Stimulated activated CD4-positive, alpha-beta T cell treated with anti-CD3 and anti-CD28 coated beads, Interleukin-1b, Interleukin-23, amount 100 ng/mL, for 4 hours (primary cell): ENCODE measurements around the gene ARHGEF18.

Experiments used
- DNase-seq, 2 donors: peaks; one replicate each; pipeline ENCODE4 v3.0.0-alpha.2; 2020; ENCODE audit warnings: low read depth in 2 of 2

Gene ARHGEF18

DNA sequence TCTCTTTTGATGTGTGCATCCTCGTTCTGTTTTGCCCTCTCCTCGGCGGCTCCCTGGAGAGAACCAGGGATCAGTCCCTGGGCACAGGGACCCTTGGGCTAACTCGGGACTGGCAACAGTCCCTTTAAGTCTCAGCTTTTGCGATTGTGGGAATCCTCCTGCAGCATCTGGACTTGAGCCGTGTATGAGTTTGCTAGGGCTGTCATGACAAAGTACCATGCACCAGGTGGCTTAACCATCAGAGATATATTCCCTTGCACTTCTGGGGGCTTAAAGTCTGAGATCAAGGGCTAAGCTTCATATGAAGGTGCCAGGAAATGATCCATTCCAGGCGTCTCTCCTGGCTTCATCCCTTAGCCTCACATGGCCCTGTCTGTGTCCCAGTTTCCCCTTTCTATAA, 34.5 kb downstream of the ARHGEF18 start:
- DNase-seq, result no peak

DNA sequence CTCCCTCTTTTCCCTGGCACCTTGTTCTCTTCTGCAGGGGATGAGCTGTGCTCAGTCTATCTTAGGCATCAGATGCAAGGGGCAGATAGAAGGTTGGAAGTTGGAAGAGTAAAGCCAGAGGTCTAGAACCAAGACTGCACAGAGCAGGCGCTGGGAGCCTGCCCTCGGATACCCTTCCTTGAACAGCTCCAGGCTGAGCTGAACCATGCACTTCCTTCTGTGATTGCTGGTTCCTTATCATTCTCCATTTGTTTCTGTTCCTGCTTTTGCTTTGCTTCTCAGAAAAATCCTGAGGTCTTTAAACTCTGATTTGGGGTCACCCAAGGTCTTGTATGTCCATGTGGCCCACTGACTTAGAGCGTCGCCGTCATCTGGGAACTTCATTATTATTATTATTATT, 36.3 kb downstream of the ARHGEF18 start:
- no peak for DNase-seq

DNA sequence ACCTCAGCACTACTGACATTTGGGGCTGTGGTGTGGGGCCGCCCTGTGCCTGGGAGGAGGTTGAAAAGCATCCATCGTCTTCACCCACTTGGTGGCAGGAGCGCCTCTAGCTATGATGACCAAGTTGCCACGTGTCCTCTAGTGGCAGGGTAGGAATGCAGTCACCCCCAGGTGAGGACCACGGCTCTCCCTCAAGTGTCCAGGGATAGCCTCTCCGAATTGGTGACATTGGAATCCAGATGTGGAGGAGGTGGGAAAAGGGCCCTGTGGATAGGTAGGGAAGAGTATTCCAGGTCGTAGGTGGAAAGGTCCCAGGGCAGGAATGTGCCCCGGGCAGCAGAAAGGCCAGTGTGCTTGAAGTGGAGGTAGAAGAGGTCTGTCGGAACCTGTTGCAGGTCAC, 37.6 kb downstream of the ARHGEF18 start:
- no peak for DNase-seq

DNA sequence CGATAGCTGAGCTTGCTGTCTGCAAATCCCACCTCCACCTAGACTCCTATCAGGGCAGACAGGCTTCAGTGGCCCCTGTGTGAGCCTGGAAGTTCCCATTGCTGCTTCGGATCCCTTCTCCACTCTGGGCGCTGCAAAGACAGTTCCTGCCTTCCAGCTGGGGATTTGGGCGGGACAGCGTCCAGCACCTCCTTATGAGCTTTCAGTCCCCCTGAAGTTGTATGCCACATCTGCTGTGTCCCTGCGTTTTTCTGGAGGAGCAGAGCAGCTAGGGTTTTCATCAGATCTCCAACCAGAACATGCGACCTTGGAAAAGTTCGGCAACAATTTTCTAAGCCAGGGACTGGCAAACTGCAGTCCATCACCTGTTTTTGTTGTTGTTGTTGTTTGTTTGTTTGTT, 38.0 kb downstream of the ARHGEF18 start:
- no peak for DNase-seq

DNA sequence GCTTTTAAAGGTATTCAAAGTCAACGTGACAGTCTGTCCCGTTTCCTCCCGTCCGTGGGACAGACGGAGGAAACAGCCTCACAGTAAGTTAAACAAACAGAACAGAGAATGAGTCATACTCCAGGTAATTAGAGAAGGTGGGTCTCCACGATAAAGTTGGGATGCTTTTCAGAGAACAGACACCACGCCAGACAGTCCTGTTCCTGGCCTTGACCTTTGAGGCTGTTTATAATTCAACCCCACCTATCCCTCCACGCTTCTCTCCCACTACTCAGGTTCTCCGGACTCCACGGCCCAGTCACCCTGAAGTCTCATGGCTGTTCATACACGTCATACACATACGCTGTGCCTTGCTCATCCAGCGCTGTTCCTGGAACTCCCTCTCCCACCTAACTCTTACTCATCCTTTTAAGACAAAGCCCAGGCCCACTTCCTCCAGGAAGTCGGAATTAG, 42.5 kb downstream of the ARHGEF18 start:
- no peak for DNase-seq

DNA sequence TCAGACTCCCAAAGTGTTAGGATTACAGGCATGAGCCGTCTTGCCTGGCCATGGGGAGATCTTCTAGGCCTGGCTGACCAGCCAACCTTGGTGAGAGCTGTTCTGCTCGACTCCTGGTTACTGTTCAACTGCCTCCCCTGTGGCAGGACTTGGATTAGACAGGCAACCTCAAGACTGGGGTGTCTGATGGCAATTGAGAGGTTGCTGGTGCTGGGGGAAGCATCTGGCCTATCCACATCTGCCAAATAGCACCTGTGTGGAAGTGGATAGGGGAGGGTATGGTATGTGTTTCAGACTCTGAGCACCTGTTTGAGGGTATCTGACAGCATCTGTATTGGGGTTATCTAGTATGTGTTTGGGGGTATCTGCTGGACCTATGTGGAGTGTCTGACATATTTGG, 44.7 kb downstream of the ARHGEF18 start:
- no peak for DNase-seq

DNA sequence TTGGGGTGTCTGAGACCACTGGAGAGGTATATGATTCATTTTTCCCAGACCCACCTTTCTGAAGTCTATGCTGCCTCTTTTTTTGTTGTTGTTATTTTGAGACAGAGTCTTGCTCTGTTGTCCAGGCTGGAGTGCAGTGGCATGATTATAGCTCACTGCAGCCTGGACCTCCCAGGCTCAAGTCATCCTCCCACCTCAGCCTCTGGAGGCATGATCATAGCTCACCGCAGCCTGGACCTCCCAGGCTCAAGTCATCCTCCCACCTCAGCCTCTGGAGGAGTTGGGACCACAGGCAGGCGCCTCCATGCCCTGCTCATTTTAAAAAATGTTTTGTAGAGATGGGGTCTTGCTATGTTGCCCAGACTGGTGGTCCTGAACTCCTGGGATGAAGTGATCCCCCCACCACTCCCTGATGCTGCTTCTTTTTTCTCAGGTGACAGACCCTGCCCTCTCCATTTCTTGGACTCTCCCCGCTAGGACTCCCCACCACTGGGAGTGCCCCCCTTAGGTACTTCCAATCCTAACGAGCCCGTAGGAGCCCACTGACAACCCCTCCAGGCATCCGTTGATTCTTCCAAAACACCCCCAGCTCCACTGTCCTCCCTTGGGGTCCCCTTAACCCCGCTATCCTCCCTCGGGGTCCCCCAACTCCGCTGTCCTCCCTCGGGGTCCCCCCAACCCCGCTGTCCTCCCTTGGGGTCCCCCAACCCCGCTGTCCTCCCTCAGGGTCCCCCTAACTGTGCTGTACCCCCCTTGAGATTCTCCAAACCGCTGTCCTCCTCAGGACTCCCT, 45.4 kb downstream of the ARHGEF18 start:
- DNase-seq, result no peak

DNA sequence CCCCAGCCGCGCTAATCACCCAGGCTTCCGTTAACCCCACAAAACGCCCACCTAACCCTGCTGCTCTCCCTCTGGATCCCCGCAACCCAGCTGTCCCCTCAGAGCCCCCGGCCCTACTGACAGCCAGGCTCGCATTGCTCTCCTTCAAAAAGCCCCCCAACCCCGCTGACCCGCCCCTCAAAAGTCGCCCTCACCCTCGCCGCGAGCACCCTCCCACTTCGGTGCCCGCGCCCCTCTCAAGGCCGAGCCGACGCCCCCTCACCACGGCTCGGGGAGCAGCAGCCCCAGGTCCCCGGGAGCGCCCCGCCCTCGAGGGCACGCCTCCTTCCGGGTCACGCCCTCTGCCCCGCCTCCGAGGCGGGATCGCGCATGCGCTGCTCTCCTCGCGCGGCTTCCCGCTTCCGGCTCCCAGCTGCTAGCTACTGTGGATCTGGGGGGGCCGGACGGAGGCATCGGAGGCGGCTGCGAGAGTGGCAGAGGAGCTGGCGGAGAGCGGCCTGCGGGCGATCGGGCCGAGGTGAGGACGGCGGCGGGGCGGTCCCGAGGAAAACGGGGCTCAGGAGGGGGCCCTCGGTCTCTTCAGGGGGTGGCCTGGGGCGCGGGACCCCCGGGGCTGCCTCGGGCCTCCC, 46.1 kb downstream of the ARHGEF18 start:
- peak; percentile 84 to 87 for DNase-seq

DNA sequence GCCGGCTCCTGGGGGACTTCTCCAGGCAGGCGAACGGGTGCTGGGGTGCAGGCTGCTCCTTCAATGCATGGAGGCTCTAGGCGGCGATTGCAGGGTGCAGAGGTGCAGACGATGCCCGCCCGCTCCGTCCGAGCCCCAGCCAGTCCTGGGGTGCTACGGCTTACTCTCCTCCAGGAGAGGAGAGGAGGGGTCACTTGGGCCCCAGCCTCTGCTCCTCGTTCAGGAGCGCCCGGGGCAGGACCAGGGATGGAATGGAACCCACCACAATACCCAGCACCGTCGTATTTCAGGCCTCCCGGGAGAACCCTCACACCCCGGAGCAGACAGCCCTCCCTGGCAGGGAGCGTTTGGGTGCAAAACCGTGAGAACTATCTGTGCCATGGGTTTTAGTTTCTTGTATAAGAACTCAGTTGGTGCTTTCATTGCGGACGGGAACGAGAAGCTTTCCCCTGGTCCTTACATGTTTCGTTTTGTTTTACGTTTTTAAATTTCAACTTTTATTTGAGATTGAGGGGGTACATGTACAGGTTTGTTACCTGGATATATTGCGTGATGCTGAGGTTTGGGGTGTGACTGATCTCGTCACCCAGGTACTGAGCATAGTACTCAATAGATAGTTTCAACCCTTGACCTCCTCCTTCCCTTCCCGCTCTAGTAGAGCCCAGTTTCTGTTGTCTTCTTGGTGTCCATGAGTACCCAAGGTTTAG, 46.8 kb downstream of the ARHGEF18 start:
- DNase-seq, result no peak

DNA sequence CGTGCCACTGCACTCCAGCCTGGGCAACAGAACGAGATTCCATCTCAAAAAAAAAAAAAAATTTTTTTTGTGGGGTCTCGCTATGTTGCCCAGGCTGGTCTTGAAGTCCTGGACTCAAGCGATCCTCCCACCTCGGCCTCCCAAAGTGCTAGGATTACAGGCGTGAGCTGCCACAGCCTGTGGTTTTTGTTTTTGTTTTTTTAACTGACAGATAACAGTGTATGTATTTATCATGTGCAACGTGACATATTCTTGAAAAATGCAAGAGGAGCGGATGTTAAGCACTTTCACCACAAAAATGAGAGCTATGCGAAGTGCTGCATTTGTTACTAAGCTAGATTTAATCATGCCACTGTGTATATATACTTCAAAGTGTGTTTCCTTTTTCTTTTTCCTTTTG, 49.0 kb downstream of the ARHGEF18 start:
- DNase-seq, result no peak
